Activated naive CD8-positive, alpha-beta T cell treated with anti-CD3 and anti-CD28 coated beads, Interleukin-2, amount 50 U/mL, for 24 hours (primary cell): Measurements from ENCODE around the gene GALNT9.
A peak's percentile ranks its signal among the peaks of the same experiment; 100 is the strongest.

Source experiments
- ATAC-seq: fragments of 150-1000 bp; cut with Tn5 transposase; one replicate; pipeline ENCODE4 v1.10.0; 2021
- DNase-seq: peaks from one replicate; pipeline ENCODE4 v3.0.0; 2021
- H3K27ac Mint-ChIP-seq: one replicate; pipeline ENCODE4 v1.8.0; 2021; ENCODE audit warnings: mild to moderate bottlenecking, mixed read lengths
- H3K27me3 Mint-ChIP-seq: one replicate; pipeline ENCODE4 v1.8.0; 2021; ENCODE audit warnings: mixed read lengths
- H3K36me3 Mint-ChIP-seq: one replicate; pipeline ENCODE4 v1.8.0; 2021; ENCODE audit warnings: low read depth, mixed read lengths
- H3K4me1 Mint-ChIP-seq: one replicate; pipeline ENCODE4 v1.8.0; 2021; ENCODE audit warnings: mixed read lengths
- H3K4me3 Mint-ChIP-seq: one replicate; pipeline ENCODE4 v1.8.0; 2021; ENCODE audit warnings: mild to moderate bottlenecking, moderate library complexity, mixed read lengths
- H3K9me3 Mint-ChIP-seq: one replicate; pipeline ENCODE4 v1.8.0; 2021; ENCODE audit warnings: mixed read lengths

GALNT9 gene

GRCh38 chr12:132352896-132353800 lies 23.8 kb upstream of the GALNT9 start:
- ATAC-seq (no peak), DNase-seq (no peak)
- H3K4me3 Mint-ChIP-seq: no peak overlapping the region
- H3K4me1 Mint-ChIP-seq: no peaks in the 10 kb centered on the region
- H3K36me3 Mint-ChIP-seq: no peaks in the 10 kb centered on the region
- H3K27me3 Mint-ChIP-seq: peaks cover 6% of the 10 kb centered on the region
- H3K27ac Mint-ChIP-seq: no peak overlapping the region
- H3K9me3 Mint-ChIP-seq: no peaks in the 10 kb centered on the region

DNA sequence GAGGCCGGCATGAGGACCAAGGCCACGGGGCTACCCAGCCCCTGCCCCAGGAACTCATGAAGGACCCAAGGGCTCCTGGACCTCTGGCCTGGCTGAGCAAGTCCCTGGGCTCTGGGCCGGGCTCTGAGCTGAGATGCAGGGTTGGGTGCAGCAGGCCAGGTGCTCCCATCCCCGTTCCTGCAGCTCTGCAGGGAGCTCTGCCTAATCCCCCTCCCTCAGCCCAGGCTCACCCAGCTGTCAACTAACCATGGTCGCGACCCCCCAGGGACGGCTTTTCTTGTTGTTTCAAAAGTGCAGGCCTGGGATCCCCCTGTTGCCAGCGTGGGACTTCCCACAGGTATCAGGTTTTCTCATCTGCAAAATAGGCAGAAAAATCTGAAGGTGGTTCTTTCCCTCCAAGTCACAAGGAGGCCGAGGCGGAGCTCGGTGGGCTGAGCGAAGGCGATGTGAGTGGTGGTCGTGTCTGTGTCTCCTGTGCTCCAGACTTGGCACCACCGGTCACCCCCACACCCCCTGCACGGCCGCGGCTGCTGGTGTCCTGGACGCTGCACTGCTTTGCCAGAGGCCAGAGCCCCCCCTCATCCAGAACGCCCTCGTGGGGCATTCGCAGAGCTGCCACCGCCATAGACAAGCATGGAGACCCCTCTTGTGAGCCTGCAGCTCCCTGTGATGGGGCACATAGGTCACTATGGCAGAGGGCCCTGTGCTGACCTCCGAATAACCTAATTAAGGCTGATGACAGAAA lies 22.5 kb upstream of the GALNT9 start:
- no peak for ATAC-seq
- no peaks in the 10 kb centered on the region for H3K9me3 Mint-ChIP-seq
- no peak overlapping the region for H3K4me3 Mint-ChIP-seq
- H3K36me3 Mint-ChIP-seq: no peaks in the 10 kb centered on the region
- H3K4me1 Mint-ChIP-seq: no peaks in the 10 kb centered on the region
- no peak overlapping the region for H3K27ac Mint-ChIP-seq
- DNase-seq: no peak
- H3K27me3 Mint-ChIP-seq: peaks cover 6% of the 10 kb centered on the region

- Mint-ChIP-seq H3K36me3 (no peaks in the 10 kb centered on the region), H3K27me3 (peaks cover 11% of the 10 kb centered on the region), H3K27ac (no peak overlapping the region), H3K4me1 (no peaks in the 10 kb centered on the region), H3K9me3 (no peaks in the 10 kb centered on the region), H3K4me3 (no peak overlapping the region)
- ATAC-seq (no peak), DNase-seq (no peak)
These were observed 20.2 kb upstream of the GALNT9 start for GRCh38 chr12:132349501-132350131.

DNA sequence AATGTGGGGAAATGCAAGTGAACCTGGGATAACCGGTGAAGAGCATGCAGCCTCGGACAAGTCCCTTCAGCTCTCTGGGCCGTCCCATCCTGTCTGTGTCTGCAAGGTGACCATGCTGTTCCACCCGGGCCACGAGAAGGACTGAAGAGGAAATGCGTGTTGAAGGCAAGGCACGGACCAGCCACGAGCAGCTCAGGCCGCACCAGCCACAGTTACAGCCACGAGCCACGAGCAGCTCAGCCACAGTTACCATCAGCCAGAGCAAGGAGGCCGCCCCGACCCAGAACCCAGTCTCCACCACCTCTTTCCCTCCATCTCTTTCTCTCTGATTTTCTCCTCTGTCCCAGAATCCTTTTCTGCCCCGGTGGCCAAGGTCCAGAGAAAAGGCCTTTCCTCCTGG lies 18.8 kb upstream of the GALNT9 start:
- no peak for ATAC-seq
- H3K4me1 Mint-ChIP-seq: peaks cover under 1% of the 10 kb centered on the region
- H3K27me3 Mint-ChIP-seq: peaks cover 13% of the 10 kb centered on the region
- no peaks in the 10 kb centered on the region for H3K9me3 Mint-ChIP-seq
- H3K4me3 Mint-ChIP-seq: no peak overlapping the region
- no peak overlapping the region for H3K27ac Mint-ChIP-seq
- no peak for DNase-seq
- H3K36me3 Mint-ChIP-seq: no peaks in the 10 kb centered on the region

DNA sequence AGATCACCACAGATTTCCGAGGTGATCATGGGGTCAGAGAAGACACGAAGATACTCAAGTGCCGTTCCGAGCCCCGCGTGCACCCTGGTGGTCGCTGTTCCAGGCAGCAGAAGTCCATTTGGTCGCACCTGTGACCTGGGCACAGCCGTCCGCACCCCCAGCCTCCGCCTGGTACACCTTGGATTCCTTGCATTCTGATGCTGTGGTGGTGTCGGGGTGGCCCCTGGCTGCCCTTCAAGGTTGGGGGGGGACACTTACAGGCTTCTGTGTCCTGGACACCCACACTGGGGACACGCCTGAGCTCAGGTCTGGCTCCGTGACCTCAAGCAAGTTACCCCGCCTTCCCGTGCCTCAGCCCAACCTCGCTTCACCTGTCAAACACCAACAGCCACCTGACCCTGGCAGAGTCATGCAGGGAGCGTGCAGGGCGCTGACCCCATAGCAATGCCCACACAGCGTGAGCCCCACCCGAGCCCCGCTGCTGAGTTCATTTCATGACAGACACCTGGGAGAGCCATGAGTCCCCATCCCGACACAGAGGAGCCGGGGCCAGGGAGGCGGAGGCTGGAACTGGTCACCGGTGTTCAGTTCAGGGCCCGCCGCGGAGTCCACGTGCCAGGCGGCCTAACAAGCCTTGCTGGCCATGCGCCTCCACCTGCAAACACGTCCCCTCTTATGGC lies 17.9 kb upstream of the GALNT9 start:
- Mint-ChIP-seq H3K4me1 (peaks cover 3% of the 10 kb centered on the region), H3K27ac (no peak overlapping the region), H3K27me3 (peaks cover 21% of the 10 kb centered on the region), H3K36me3 (no peaks in the 10 kb centered on the region), H3K9me3 (no peaks in the 10 kb centered on the region), H3K4me3 (no peak overlapping the region)
- ATAC-seq (no peak), DNase-seq (no peak)

DNA sequence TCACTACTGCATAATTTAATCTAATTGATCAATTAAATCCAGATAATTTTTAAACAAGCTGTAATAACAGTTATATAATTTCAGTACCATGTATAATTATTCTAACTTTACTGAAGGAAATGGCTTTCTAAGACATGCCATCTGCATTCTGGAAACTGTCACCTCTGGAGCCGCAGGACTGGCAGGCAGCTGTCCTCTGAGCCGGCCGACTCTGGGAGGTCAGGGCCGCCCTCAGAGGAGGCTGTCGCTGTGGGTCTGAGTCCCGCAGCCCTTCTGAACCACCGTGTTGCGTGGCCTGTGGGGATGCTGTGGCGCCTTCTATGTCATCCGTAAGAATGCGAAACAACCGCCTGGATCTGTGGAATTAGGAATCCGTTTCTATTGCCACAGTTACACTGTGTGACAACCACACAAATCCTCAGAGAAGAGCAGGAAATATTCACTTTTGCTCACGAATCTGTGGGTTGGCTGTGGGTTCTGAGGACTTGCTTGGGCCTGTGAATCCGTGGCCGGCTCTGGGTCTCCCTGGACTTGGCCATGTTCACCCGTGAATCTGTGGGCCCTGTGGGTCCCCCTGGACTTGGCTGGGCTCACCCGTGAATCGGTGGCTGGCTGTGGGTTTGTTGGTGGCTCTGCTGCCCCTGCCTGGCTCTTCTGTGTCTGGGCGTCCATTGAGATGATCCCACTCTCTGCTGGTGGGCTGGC lies 17.2 kb upstream of the GALNT9 start:
- Mint-ChIP-seq H3K4me1 (peaks cover 3% of the 10 kb centered on the region), H3K4me3 (no peak overlapping the region)

GRCh38 chr12:132345561-132346200 lies 16.3 kb upstream of the GALNT9 start:
- ATAC-seq (no peak), DNase-seq (no peak)
- Mint-ChIP-seq H3K4me1 (peaks cover 3% of the 10 kb centered on the region), H3K27ac (no peak overlapping the region), H3K27me3 (peaks cover 19% of the 10 kb centered on the region), H3K4me3 (no peak overlapping the region), H3K9me3 (no peaks in the 10 kb centered on the region), H3K36me3 (no peaks in the 10 kb centered on the region)

More for the DNA sequence above, 17.2 kb upstream of the GALNT9 start:
- no peak for ATAC-seq
- no peak overlapping the region for H3K27ac Mint-ChIP-seq
- H3K27me3 Mint-ChIP-seq: peaks cover 21% of the 10 kb centered on the region
- no peak for DNase-seq
- H3K9me3 Mint-ChIP-seq: no peaks in the 10 kb centered on the region
- no peaks in the 10 kb centered on the region for H3K36me3 Mint-ChIP-seq

- ATAC-seq (no peak), DNase-seq (no peak)
- no peak overlapping the region for H3K4me3 Mint-ChIP-seq
These were observed 15.7 kb upstream of the GALNT9 start for GRCh38 chr12:132345126-132345525.

GRCh38 chr12:132344601-132345000 lies 15.2 kb upstream of the GALNT9 start:
- Mint-ChIP-seq H3K4me3 (no peak overlapping the region), H3K9me3 (no peaks in the 10 kb centered on the region), H3K27ac (no peak overlapping the region), H3K36me3 (no peaks in the 10 kb centered on the region), H3K4me1 (peaks cover 3% of the 10 kb centered on the region), H3K27me3 (peaks cover 19% of the 10 kb centered on the region)
- ATAC-seq: no peak
- no peak for DNase-seq

More at GRCh38 chr12:132345126-132345525, 15.7 kb upstream of the GALNT9 start:
- Mint-ChIP-seq H3K36me3 (no peaks in the 10 kb centered on the region), H3K27ac (no peak overlapping the region), H3K4me1 (peaks cover 3% of the 10 kb centered on the region), H3K27me3 (peaks cover 19% of the 10 kb centered on the region), H3K9me3 (no peaks in the 10 kb centered on the region)

- H3K27ac Mint-ChIP-seq: no peak overlapping the region
These were observed 14.8 kb upstream of the GALNT9 start for GRCh38 chr12:132344181-132344580.

GRCh38 chr12:132343294-132344004 lies 14.1 kb upstream of the GALNT9 start:
- Mint-ChIP-seq H3K27me3 (peaks cover 18% of the 10 kb centered on the region), H3K4me3 (no peak overlapping the region), H3K9me3 (no peaks in the 10 kb centered on the region)

More at GRCh38 chr12:132344181-132344580, 14.8 kb upstream of the GALNT9 start:
- Mint-ChIP-seq H3K27me3 (peaks cover 19% of the 10 kb centered on the region), H3K9me3 (no peaks in the 10 kb centered on the region), H3K4me3 (no peak overlapping the region), H3K36me3 (no peaks in the 10 kb centered on the region), H3K4me1 (peaks cover 3% of the 10 kb centered on the region)
- DNase-seq (no peak), ATAC-seq (no peak)

DNA sequence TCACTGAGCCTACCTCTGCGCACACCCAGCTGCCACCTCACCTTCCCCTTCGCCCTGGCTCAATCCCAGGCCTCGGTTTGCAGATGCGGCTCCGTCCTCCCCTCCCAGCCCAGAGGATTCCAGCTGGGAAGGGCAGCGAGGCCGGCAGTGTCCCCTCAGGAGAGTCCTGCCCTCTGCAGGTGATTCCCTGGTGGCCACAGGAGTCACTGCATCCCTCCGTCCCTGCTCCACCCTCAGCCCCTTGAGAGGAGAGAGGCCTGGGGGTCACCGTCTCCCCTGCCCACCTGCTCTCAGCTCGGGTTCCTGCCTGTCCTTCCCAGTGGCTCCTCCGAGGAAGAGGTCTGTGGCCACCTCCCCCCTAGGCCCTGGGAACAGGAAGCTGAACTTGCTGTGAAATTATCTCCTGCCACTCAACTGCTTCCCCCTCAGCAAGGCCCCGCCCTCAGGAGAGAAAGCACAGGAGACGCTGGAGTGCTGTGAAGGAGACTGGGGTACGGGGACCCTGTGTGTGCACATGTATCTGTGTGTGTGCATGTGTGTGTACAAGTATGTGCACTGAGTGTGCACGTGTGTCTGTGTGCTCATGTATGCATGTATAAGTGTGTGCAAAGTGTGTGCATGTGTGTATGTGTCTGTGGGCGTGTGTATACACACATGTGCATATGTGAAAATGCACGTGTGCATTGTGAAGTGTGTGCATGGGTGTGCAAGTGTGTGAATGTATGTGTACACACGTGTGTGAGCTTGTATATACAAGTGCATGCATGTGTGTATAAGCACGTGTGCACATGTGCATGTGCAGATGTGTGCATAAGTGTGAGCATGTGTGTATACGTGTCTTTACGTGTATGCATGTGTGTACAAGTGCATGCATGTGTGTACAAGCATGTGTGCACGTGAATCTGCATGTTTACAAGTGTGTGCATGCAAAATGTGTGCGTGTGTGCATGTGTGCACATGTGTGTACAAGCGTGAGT lies 13.2 kb upstream of the GALNT9 start:
- ATAC-seq: peak; percentile 5
- no peak for DNase-seq
- Mint-ChIP-seq H3K9me3 (no peaks in the 10 kb centered on the region), H3K4me3 (no peak overlapping the region), H3K36me3 (no peaks in the 10 kb centered on the region), H3K4me1 (peaks cover 3% of the 10 kb centered on the region), H3K27ac (no peak overlapping the region), H3K27me3 (peaks cover 17% of the 10 kb centered on the region)

More at GRCh38 chr12:132343294-132344004, 14.1 kb upstream of the GALNT9 start:
- H3K27ac Mint-ChIP-seq: no peak overlapping the region
- H3K36me3 Mint-ChIP-seq: no peaks in the 10 kb centered on the region
- ATAC-seq (no peak), DNase-seq (no peak)
- H3K4me1 Mint-ChIP-seq: peaks cover 3% of the 10 kb centered on the region
